ENCODE data around the gene BTBD3.

DNA sequence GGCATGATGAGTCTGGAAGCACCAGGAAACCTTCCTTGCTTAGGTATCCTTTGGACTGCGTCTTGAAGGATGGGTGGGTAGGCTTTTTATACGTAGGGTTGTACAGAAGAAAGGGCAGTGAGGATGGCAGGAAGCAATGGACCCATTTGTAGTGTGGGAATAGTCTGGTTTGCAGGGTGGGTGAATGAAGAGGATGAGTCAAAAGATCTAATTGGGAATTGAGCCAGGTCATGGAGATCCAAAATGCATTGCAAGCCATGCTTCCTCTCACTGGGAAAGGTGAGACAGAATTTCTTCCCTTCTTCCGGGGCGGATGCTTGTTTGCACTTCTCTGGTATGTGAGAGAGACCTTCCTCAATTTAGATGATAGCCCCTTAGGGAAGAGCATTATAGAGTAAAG is 10.1 kb upstream of the BTBD3 start:
- TF ChIP-seq, protein P1, sequence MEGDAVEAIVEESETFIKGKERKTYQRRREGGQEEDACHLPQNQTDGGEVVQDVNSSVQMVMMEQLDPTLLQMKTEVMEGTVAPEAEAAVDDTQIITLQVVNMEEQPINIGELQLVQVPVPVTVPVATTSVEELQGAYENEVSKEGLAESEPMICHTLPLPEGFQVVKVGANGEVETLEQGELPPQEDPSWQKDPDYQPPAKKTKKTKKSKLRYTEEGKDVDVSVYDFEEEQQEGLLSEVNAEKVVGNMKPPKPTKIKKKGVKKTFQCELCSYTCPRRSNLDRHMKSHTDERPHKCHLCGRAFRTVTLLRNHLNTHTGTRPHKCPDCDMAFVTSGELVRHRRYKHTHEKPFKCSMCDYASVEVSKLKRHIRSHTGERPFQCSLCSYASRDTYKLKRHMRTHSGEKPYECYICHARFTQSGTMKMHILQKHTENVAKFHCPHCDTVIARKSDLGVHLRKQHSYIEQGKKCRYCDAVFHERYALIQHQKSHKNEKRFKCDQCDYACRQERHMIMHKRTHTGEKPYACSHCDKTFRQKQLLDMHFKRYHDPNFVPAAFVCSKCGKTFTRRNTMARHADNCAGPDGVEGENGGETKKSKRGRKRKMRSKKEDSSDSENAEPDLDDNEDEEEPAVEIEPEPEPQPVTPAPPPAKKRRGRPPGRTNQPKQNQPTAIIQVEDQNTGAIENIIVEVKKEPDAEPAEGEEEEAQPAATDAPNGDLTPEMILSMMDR (IDR thresholded peaks at IDR 0.05), result no peak
- TF ChIP-seq ZFX (IDR thresholded peaks at IDR 0.05; ENCODE audit: borderline replicate concordance), result no peak

Data from 22Rv1 (cell line).